GM21825 (cell line): Measurements from ENCODE around the gene STARD5.
A peak's percentile ranks its signal among the peaks of the same experiment; 100 is the strongest.

Experiments used
- ATAC-seq: cut with Tn5 transposase; IDR thresholded peaks from one replicate; pipeline ENCODE4 v1.9.1; 2021; ENCODE audit warnings: mild to moderate bottlenecking, moderate library complexity; ENCODE audit not compliant: unreplicated experiment

STARD5 gene

GRCh38 chr15:81275711-81276392 lies 48.1 kb downstream of the STARD5 start:
- ATAC-seq: no peak

- ATAC-seq: peak; percentile 83
Measured at GRCh38 chr15:81274931-81275707, 48.8 kb downstream of the STARD5 start.

- no peak for ATAC-seq
Measured at GRCh38 chr15:81274255-81274654, 49.7 kb downstream of the STARD5 start.

- ATAC-seq: no peak
Measured at GRCh38 chr15:81273855-81274254, 50.1 kb downstream of the STARD5 start.

GRCh38 chr15:81273200-81273599 lies 50.7 kb downstream of the STARD5 start:
- ATAC-seq: no peak

GRCh38 chr15:81271761-81272644 lies 51.9 kb downstream of the STARD5 start:
- ATAC-seq: no peak

GRCh38 chr15:81270781-81271491 lies 53.0 kb downstream of the STARD5 start:
- ATAC-seq: no peak

- no peak for ATAC-seq
Measured at GRCh38 chr15:81270188-81270587, 53.8 kb downstream of the STARD5 start.

- ATAC-seq: no peak
Measured at GRCh38 chr15:81268881-81269601, 54.9 kb downstream of the STARD5 start.

- ATAC-seq: no peak
Measured at GRCh38 chr15:81268340-81268739, 55.6 kb downstream of the STARD5 start.

- peak; percentile 78 for ATAC-seq
Measured at GRCh38 chr15:81265944-81266775, 57.8 kb downstream of the STARD5 start.

- no peak for ATAC-seq
Measured at GRCh38 chr15:81265256-81265943, 58.5 kb downstream of the STARD5 start.

- no peak for ATAC-seq
Measured at GRCh38 chr15:81264072-81264857, 59.7 kb downstream of the STARD5 start.

- no peak for ATAC-seq
Measured at GRCh38 chr15:81263477-81263876, 60.5 kb downstream of the STARD5 start.

- no peak for ATAC-seq
Measured at GRCh38 chr15:81261172-81261811, 62.6 kb downstream of the STARD5 start.

GRCh38 chr15:81259760-81260298 lies 64.1 kb downstream of the STARD5 start:
- ATAC-seq: no peak
